Activated effector memory CD4-positive, alpha-beta T cell treated with Interleukin-2 at 50 U/mL for 16 hours (primary cell): ENCODE results near the gene LIPT1.
A peak's percentile ranks its signal among the peaks of the same experiment; 100 is the strongest.
"Not testable (repeated sequence)": the region's sequence is repeated elsewhere in the genome, so short reads cannot be mapped to it uniquely, and the experiment has no call there.

Experiments
- DNase-seq: peaks from one replicate; pipeline ENCODE4 v3.0.0-alpha.2; 2020

LIPT1 gene

GRCh38 chr2:99154643-99155536 is at the start of gene LIPT1, which contains the start of gene TSGA10:
TSS of gene LIPT1 (plus strand) at chr2:99154967. CDS start at chr2:99161958, 6,991 bp downstream.
TSS of gene TSGA10 (minus strand) at chr2:99154942. CDS start at chr2:99109439, 45,503 bp downstream.
- peak; percentile 87 for DNase-seq

DNA sequence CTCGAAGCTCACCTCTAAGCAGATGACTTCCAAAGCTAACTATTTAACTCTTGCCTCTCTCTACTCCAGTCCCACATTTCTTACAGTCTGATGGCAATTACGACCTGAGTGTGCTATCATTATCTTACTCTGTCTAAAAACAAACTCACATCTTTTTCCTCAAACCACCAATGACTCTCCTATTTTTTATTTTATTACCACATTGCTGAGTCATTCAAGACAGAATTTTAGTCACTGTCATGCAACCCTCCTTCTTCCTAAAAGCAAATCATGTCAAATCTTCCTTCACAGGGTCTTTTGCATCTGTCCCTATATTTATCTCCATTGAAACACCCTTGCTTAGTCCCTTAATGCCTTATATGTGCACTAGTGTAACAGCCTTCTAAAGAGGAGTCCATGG is 47.9 kb upstream of the LIPT1 start:
- no peak for DNase-seq

DNA sequence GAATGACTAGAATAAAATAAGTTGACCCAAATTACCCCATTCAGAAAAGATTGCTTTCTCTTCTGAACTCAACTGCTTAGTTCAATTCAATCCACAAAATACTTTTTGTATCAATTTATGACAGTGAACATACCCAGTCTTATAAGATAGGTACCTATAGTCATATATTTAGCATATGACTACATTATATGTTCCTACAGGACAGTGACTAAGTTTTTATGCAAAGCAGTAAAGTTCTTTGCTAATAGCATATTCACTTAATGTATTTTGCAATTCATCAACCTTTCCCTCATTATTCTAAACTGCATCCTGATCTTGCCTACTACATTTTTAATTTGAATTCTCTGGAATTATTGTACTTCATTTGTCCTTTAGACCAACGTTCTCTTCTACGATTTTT is 43.5 kb upstream of the LIPT1 start:
- DNase-seq = no peak

DNA sequence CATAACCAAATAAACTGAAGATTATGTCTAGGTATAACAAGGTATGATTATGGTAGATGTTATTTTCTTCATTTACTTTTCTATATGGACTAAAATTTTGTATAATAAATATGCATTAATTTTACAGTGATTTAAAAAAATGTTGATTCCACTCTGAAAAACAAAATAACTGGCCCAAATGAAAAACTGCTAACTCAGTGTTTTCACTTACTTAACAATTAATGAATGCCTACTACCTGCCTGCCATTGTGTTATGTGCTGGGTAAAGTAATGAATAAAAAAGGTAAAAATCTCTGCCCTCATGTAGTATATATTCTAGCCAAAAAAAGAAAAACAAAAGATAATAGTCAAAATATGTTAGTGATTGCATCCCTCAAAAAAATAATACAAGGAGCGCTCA is 42.8 kb upstream of the LIPT1 start:
- no peak for DNase-seq

GRCh38 chr2:99112617-99113016 is 42.1 kb upstream of the LIPT1 start:
- no peak for DNase-seq

DNA sequence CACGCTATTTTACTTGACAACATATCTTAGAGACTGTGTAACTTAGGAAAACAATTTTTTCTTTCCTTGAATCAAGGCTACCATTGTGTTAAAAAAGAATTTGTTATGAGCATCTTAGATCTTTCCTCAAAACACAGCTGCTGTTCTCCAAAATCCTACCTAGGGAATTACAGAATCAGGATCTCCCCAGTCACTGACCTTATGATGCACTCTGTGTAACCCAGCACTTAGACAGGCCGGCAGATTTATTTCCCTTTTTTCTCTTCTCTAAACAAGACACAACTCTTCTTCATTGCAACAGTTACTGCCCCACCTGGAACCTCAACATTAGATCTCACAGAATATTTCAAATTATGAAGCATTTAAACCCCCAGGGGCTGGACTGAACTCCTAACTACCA is 26.8 kb upstream of the LIPT1 start:
- no peak for DNase-seq

GRCh38 chr2:99135044-99135556 is 19.7 kb upstream of the LIPT1 start:
- DNase-seq = not testable (repeated sequence)

DNA sequence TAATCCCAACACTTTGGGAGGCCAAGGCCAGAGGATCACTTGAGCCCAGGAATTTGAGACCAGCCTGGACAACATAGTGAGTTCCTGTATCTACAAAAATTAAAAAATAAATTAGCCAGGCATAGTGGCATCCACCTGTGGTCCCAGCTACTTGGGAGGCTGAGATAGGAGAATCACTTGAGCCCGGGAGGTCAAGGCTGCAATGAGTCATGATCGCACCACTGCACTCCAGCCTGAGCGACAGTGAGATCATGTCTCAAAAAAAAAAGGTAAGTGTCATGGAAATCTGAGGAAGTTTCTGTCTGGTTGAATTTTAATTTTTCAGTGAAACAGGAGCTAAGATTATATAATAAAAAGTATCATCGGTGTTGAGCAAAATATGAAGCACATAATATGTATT is 15.8 kb upstream of the LIPT1 start:
- DNase-seq = no peak

DNA sequence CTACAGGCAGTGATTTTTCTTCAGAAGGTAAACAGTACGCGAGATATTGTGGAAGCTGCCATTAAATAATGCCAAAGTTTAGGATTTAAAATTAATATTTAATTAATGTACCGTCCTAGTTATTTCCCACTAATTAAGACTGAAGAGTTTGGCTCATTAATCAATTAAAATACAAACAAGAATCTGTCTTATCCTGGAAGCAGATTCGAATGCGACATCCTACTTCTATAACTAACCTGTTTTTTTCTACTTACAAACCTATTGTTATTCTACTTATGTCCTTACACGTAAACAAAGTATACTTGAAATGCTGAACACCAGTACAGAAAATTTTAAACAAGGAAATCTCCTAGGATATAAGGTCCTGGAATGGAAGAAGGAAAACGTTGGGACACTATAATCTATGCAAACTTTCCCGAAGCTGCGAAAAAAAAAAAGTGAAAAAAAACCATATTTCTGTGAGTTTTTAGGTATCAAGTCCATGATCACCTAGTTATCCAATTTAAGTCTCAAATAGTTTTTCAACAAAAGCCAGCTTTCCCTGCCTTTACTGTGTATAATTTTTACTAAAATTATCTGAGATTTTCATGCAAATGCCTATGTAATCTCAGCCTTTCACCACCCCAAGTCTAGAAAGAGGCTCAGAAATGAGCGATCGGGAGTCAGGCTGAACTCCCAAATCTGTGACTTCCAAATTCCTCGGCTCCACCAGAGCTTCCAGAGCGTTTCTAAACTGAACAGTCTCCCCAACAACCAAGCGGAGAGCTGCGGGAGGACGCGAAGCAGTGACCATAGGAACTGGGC is 14.5 kb upstream of the LIPT1 start:
- no peak for DNase-seq

- DNase-seq = no peak
These were observed 14.0 kb upstream of the LIPT1 start for GRCh38 chr2:99140860-99141109.

DNA sequence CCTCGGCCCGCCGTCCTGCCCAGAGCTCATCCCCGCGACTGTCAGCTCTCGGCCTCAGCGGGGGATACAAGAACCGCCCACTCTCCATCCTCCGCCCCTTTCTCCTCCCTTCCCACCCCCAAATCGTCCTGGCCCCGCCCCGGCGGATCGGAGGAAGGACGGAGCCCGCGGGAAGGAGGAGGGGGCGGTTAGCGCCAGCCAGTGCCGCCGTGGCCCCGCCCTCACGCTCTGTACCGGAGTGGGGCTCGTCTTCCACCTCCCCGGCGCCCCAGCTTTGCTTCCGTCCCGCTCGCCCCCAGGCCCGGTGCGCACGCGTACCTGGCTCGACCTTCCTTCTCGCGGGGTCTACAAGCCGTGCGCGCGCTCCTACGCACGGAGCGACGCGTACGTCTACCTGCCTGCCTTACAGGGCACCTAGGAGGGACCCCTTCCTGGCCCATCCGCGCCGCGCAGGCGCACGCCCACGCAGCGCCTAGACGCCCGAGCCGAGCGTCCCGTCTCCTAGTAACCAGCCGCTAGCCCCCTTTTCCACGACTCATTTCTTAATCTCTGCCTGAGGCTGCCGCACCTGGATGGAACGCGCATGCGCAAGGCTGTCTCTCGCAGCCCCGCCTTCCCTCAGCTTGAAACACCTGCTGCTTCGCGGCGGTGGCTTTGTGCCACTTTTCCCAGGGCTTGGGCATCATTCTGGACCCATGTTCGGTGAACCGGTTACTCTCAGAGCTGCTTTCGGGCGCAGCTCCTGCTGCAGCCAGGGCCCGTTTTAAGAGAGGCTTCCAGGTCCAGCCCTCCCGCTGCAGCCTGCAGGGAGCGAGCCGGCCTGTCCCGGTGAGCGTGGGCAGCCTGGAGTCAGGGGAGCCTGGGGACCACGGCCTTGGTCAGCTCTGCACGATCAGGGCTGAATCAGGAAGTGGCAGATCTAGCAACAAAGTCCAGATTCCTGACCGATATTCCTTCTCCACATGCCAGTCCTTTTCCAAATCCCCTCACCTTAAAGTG is 13.4 kb upstream of the LIPT1 start, which contains the start of gene C2orf15:
C2orf15 (plus strand) TSS at position 598 of the 999 bp plus-strand sequence. CDS start 8,852 bp downstream, outside the sequence.
- DNase-seq = peak; percentile 97

- no peak for DNase-seq
These were observed 4.1 kb upstream of the LIPT1 start for GRCh38 chr2:99150706-99151105.

DNA sequence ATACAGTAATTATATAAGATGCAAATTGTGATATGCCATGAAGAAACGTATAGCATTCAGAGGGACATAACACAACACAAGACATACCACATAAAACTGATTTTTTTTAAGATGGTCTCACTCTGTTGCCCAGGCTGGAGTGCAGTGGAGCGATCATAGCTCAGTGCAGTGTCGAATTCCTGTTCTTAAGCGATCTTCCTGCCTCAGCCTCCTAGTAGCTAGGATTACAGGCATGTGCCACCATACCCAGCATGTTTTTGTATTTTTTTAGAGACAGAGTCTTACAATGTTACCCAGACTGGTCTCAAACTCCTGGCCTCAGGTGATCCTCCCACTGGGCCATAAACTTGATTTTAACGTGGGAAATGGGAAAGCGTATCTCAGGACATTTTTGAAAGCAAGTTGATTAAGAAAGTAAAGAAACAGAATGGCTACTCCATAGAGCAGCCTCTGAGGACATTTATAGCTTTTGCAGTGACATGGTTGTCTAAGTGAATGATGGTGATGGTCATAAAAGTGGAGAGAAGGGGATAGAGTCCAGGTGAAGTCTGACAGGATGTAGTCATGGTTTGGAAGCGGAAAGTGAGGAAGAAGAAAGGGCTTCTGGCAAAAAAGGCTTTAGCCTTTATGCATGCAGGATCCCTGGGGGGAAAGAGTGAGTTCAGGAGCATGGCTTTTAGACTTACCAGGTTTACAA is 2.4 kb upstream of the LIPT1 start:
- no peak for DNase-seq

DNA sequence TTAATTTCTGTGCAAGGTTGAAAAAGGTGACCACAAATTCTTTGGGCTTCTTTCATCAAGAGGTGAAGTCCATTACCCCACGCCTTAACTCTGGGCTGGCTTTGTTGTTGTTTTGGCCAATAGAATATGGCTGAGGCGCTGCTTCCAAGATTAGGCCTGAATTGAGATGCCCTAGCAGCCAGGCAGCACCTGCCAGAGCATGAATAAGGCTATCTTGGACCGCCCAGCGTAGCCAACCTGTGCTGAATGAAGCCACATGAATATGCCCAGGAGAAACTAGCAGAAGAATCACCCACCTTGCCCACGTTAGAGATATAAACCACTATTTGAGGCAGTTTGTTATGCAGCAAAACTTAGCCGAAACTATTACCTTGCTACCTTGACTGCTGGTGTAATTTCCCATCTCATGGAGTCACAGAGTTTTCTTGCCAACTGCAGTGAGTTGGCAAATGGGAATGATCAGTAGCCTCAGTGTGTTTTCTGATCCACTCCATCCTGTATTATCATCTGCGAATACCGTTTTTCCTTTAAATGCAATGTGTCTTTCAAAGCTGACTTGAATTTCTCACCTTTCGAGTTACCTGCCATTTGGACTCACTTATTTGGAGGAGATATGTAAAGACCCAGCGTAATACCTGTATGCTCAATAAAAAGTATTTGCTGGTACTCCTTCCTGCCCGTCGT is 704 bp upstream of the LIPT1 start:
- no peak for DNase-seq

GRCh38 chr2:99156891-99157290 is 2.1 kb downstream of the LIPT1 start:
- DNase-seq = no peak

DNA sequence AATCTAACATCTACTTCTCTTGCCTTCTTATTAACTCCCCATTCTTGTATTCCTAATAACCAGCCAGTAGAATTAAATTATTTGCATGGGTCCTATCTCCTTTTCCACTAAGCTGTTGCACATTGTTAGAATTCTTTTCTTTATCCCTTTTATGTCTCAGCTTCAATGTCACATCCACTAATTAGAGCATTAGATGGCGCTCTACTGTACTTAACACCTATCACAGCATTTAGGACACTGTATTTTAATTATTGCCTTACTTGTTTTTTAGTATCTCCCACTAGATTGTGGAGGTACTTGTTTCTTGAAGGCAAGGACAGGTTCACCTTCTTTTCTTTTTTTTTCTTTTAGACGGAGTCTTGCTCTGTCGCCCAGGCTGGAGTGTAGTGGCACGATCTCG is 3.8 kb downstream of the LIPT1 start:
- no peak for DNase-seq

DNA sequence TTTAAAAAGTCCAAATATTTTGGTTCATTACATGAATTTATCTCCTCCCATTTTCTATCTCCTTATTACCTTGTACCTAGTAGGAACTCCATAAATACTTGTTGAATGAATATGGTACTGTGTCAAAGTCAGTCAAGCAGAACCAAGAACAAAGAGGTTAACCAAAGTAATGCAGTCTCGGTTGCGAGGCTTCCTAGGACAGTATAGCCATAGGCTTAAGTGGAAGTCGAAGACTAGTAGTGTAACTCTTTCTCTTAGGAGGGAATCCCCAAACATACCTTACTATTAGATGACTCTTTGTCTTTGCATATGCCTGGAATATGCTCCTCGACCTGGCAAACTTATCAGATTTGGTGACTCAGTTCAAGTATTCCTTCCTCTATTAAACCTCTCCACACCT is 4.8 kb downstream of the LIPT1 start:
- DNase-seq = no peak

DNA sequence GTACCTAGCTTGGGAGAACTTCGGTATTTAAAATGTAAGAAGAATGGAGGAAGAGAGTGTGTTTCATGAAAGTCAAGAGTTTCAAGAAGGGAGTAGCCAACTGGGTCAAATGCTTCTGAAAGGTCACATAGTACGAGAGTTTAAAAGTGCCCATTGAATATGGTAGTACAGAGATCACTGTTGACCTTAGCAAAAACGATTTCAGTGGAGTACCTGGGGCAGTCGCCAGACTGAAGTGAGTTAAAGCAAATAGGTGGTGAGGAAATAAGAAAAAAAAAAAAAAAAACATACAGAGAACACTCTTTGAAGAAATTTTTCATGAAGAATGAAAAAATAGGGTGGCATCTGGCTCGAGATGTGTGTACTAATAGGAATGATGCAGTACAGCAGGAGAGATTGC is 11.5 kb downstream of the LIPT1 start:
- DNase-seq = no peak

DNA sequence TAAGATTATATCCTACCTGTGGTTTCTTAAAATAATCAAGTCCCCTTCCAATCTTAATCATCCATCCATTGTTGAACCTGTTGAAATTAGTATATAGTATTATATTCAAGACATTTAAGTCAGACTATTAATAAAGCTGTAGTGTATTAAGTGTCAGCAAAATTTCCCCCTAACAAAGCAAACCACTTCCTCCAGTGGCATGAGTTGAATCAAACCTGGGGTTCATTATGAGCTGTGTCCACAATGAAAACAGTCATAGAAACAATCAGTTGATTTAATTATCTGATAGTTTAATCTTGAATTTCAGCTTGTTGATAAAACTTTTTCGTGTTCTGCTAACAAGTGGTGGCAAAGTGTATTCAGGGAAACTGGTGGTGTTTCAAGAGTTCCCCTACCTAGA is 14.8 kb downstream of the LIPT1 start:
- DNase-seq = no peak

GRCh38 chr2:99171377-99172140 is 16.8 kb downstream of the LIPT1 start:
- no peak for DNase-seq
